GM23338 (cell line): Measurements from ENCODE around the gene ARHGAP42. TPM values are rescaled to one million over a fixed set of nuclear protein-coding genes. Genes with fewer than 3 reads are reported as not detected.
A peak's percentile ranks its signal among the peaks of the same experiment; 100 is the strongest.

ENCODE experiments used
- ATAC-seq: fragments of 200-7000 bp; cut with Tn5 transposase; 3 replicates; pipeline ENCODE4 v1.9.1; 2020
- DNase-seq: peaks from one replicate; pipeline ENCODE4 v3.0.0-alpha.2; 2015; ENCODE audit warnings: low spot score
- H2AFZ ChIP-seq: fragments of 200-600 bp; sonication (generic); 2 replicates; pipeline ENCODE4 v1.8.0; 2016; ENCODE audit warnings: antibody characterized with exemption, mild to moderate bottlenecking, moderate library complexity
- H3F3A ChIP-seq: fragments of 200-600 bp; sonication (generic); replicated peaks from 2 replicates; pipeline ENCODE4 v1.8.0; 2017; ENCODE audit warnings: antibody characterized with exemption, mixed run types, low read depth
- H3K27ac ChIP-seq: fragments of 200-600 bp; sonication (generic); 2 replicates; pipeline ENCODE4 v1.6.1; 2016; ENCODE audit warnings: low read depth
- H3K27me3 ChIP-seq: fragments of 200-600 bp; sonication (generic); 2 replicates; pipeline ENCODE4 v1.8.0; 2016; ENCODE audit warnings: mild to moderate bottlenecking, mixed run types, moderate library complexity; ENCODE audit not compliant: insufficient read depth
- H3K36me3 ChIP-seq: fragments of 200-600 bp; sonication (generic); 2 replicates; pipeline ENCODE4 v1.8.0; 2016; ENCODE audit warnings: mild to moderate bottlenecking; ENCODE audit not compliant: insufficient read depth
- H3K4me1 ChIP-seq: fragments of 200-600 bp; sonication (generic); 2 replicates; pipeline ENCODE4 v1.8.0; 2016; ENCODE audit warnings: mild to moderate bottlenecking, moderate library complexity; ENCODE audit not compliant: insufficient read depth
- H3K4me2 ChIP-seq: fragments of 200-600 bp; sonication (generic); 2 replicates; pipeline ENCODE4 v1.7.1; 2017; ENCODE audit warnings: mixed run types
- H3K4me3 ChIP-seq: fragments of 200-600 bp; sonication (generic); 2 replicates; pipeline ENCODE4 v1.6.1; 2016; ENCODE audit warnings: mixed run types
- H3K79me2 ChIP-seq: fragments of 200-600 bp; sonication (generic); replicated peaks from 2 replicates; pipeline ENCODE4 v1.8.0; 2017; ENCODE audit warnings: mild to moderate bottlenecking; ENCODE audit not compliant: insufficient read depth
- H3K9me2 ChIP-seq: fragments of 200-600 bp; sonication (generic); 2 replicates; pipeline ENCODE4 v1.8.0; 2017; ENCODE audit not compliant: insufficient read depth
- H4K20me1 ChIP-seq: fragments of 200-600 bp; sonication (generic); replicated peaks from 2 replicates; pipeline ENCODE4 v1.8.0; 2017; ENCODE audit warnings: mild to moderate bottlenecking; ENCODE audit not compliant: insufficient read depth
- H3K27ac Mint-ChIP-seq: 2 replicates; pipeline ENCODE4 v1.8.0; 2020; ENCODE audit warnings: inconsistent platforms, mild to moderate bottlenecking, moderate library complexity, mixed read lengths
- H3K27me3 Mint-ChIP-seq: 3 replicates; pipeline ENCODE4 v1.8.0; 2022; ENCODE audit warnings: low read depth, mild to moderate bottlenecking, moderate library complexity, mixed read lengths, inconsistent platforms; ENCODE audit not compliant: insufficient read depth, poor library complexity
- H3K36me3 Mint-ChIP-seq: 3 replicates; pipeline ENCODE4 v1.8.0; 2021; ENCODE audit warnings: low read depth, mild to moderate bottlenecking, inconsistent platforms, moderate library complexity, mixed read lengths
- H3K4me1 Mint-ChIP-seq: 3 replicates; pipeline ENCODE4 v1.8.0; 2020; ENCODE audit warnings: mild to moderate bottlenecking, inconsistent platforms, mixed read lengths
- H3K4me3 Mint-ChIP-seq: 3 replicates; pipeline ENCODE4 v1.8.0; 2021; ENCODE audit warnings: moderate library complexity, mild to moderate bottlenecking, inconsistent platforms, mixed read lengths
- H3K9me3 Mint-ChIP-seq: 3 replicates; pipeline ENCODE4 v1.8.0; 2020; ENCODE audit warnings: moderate library complexity, mild to moderate bottlenecking, inconsistent platforms, mixed read lengths
- CREB1 ChIP-seq: fragments of 250-450 bp; sonication (Bioruptor Pico); IDR thresholded peaks from 2 replicates; pipeline ENCODE4 v1.5.0; 2020; ENCODE audit warnings: low read depth, mild to moderate bottlenecking, moderate library complexity
- CTCF ChIP-seq, 2 experiments: fragments of 200-600 bp in 1 of 2; sonication (generic) in 1 of 2; conservative IDR thresholded peaks; 2 replicates each; pipeline versions ENCODE4 v1.5.1 to v1.6.1; 2016 to 2017; ENCODE audit warnings: antibody characterized with exemption in 2 of 2, low read depth in 2 of 2, mild to moderate bottlenecking in 2 of 2, moderate library complexity in 1 of 2
- EZH2phosphoT487 ChIP-seq: fragments of 200-600 bp; sonication (generic); IDR thresholded peaks from one replicate; pipeline ENCODE4 v1.8.1; 2018; ENCODE audit warnings: antibody characterized with exemption; ENCODE audit not compliant: unreplicated experiment
- ZNF114 ChIP-seq: fragments of 250-450 bp; sonication (Bioruptor Pico); IDR thresholded peaks from 2 replicates; pipeline ENCODE4 v1.5.0; 2020; ENCODE audit warnings: mild to moderate bottlenecking, moderate library complexity
- ZNF331 ChIP-seq: fragments of 250-450 bp; sonication (Bioruptor Pico); IDR thresholded peaks from 2 replicates; pipeline ENCODE4 v1.5.0; 2020; ENCODE audit warnings: low read depth, mild to moderate bottlenecking, moderate library complexity
- ZNF462 ChIP-seq: fragments of 250-450 bp; sonication (Bioruptor Pico); IDR thresholded peaks from 2 replicates; pipeline ENCODE4 v1.5.0; 2020; ENCODE audit warnings: mild to moderate bottlenecking, moderate library complexity
- polyA plus RNA-seq: library from polyadenylated mRNA; unstranded; fragments of >200 nt; fragmentation: Nextera tagmentation; extraction: Ambion mirVana; gene quantifications from 2 replicates; pipeline ENCODE4 v1.2.1, GENCODE V29; 2016
- total RNA-seq: library from RNA; depleted of rRNA; stranded (reverse); fragments of >200 nt; shearing (Covaris generic); gene quantifications from 2 replicates; pipeline ENCODE4 v1.2.3, GENCODE V29; 2014

Gene ARHGAP42
- total and polyA plus RNA-seq, 2 experiments from 2014 or later, result 23.7 to 35.7 TPM

GRCh38 chr11:100827934-100828661 lies 141.0 kb downstream of the ARHGAP42 start:
- Mint-ChIP-seq H3K4me3 (no peak overlapping the region), H3K36me3 (no peaks in the 10 kb centered on the region), H3K9me3 (no peaks in the 10 kb centered on the region), H3K4me1 (peaks cover 54% of the 10 kb centered on the region), H3K27me3 (no peaks in the 10 kb centered on the region), H3K27ac (peak overlapping the region; percentile 93)
- peak overlapping the region; percentile 73 for H3K27ac ChIP-seq
- peak; percentile 86 for ATAC-seq
- H3K79me2 ChIP-seq, result peaks cover 9% of the 10 kb centered on the region
- no peak overlapping the region for H2AFZ ChIP-seq
- peak; percentile 68 for DNase-seq
- 0 out of 2 replicates have a peak overlapping the region, but pooled peaks have one; percentile 1 for H3K4me2 ChIP-seq
- H4K20me1 ChIP-seq, result no peaks in the 10 kb centered on the region
- TF ChIP-seq ZNF462 (CRISPR knock-in tag), result 0 out of 2 replicates have a peak, but pooled peaks have one; percentile 23
- no peak for TF ChIP-seq ZNF331 (CRISPR knock-in tag)
- no peak for TF ChIP-seq EZH2phosphoT487
- TF ChIP-seq CREB1 (CRISPR knock-in tag), result 0 out of 2 replicates have a peak, but pooled peaks have one; percentile 4
- no peak for TF ChIP-seq ZNF114 (CRISPR knock-in tag)
- peak; percentile 43 to 52 for TF ChIP-seq CTCF (conservative IDR thresholded peaks at IDR 0.05; ENCODE audit: low read depth in 2 of 2)
- no peaks in the 10 kb centered on the region for H3K27me3 ChIP-seq
- no peaks in the 10 kb centered on the region for H3K9me2 ChIP-seq
- H3K4me3 ChIP-seq, result no peak overlapping the region
- no peaks in the 10 kb centered on the region for H3K36me3 ChIP-seq
- H3K4me1 ChIP-seq, result peaks cover 30% of the 10 kb centered on the region
- H3F3A ChIP-seq, result no peaks in the 10 kb centered on the region
